ENCODE measurements around the gene RALGAPA2. TPM values are rescaled to one million over a fixed set of nuclear protein-coding genes. Genes with fewer than 3 reads are reported as not detected.

The RALGAPA2 gene
- total RNA-seq, 2 donors from 2014 or later = 27.8 to 28.5 TPM

- H3K36me3 ChIP-seq = no peaks in the 10 kb centered on the region
- H3K27ac ChIP-seq = no peak overlapping the region
- no peak for TF ChIP-seq CTCF (IDR thresholded peaks at IDR 0.05)
- no peaks in the 10 kb centered on the region for H3K4me1 ChIP-seq
- DNase-seq (ENCODE audit: low spot score) = peak; percentile 44
- no peaks in the 10 kb centered on the region for H3K9me3 ChIP-seq
- H3K4me3 ChIP-seq = no peak overlapping the region
- no peaks in the 10 kb centered on the region for H3K27me3 ChIP-seq
Measured at GRCh38 chr20:20754714-20755113, 42.3 kb upstream of the RALGAPA2 start.

- no peak overlapping the region for H3K4me3 ChIP-seq
- H3K27me3 ChIP-seq = no peaks in the 10 kb centered on the region
- no peaks in the 10 kb centered on the region for H3K36me3 ChIP-seq
- H3K9me3 ChIP-seq = no peaks in the 10 kb centered on the region
- no peaks in the 10 kb centered on the region for H3K4me1 ChIP-seq
- DNase-seq (ENCODE audit: low spot score) = no peak
- H3K27ac ChIP-seq = peak overlapping the region; percentile 34 to 46
- TF ChIP-seq CTCF (IDR thresholded peaks at IDR 0.05) = no peak
Measured at GRCh38 chr20:20752712-20753111, 40.3 kb upstream of the RALGAPA2 start.

GRCh38 chr20:20747298-20747697, 34.9 kb upstream of the RALGAPA2 start:
- no peaks in the 10 kb centered on the region for H3K27me3 ChIP-seq
- H3K9me3 ChIP-seq = no peaks in the 10 kb centered on the region
- no peak overlapping the region for H3K27ac ChIP-seq
- H3K4me1 ChIP-seq = peaks cover 0 to 26% of the 10 kb centered on the region in 2 donors
- no peak for DNase-seq (ENCODE audit: low spot score)
- H3K36me3 ChIP-seq = no peaks in the 10 kb centered on the region
- H3K4me3 ChIP-seq = no peak overlapping the region
- no peak for TF ChIP-seq CTCF (IDR thresholded peaks at IDR 0.05)

GRCh38 chr20:20744170-20744725, 31.8 kb upstream of the RALGAPA2 start:
- Histone ChIP-seq H3K4me1 (peaks cover 0 to 38% of the 10 kb centered on the region in 2 donors), H3K36me3 (no peaks in the 10 kb centered on the region), H3K4me3 (no peak overlapping the region), H3K27me3 (no peaks in the 10 kb centered on the region), H3K27ac (peak overlapping the region; percentile 83 to 85), H3K9me3 (no peaks in the 10 kb centered on the region)
- no peak for DNase-seq (ENCODE audit: low spot score)
- TF ChIP-seq CTCF (IDR thresholded peaks at IDR 0.05) = no peak

- Histone ChIP-seq H3K4me3 (peak overlapping the region in 1 of 2 donors; percentile 9), H3K27me3 (no peaks in the 10 kb centered on the region), H3K9me3 (no peaks in the 10 kb centered on the region), H3K27ac (peak overlapping the region; percentile 83 to 85), H3K36me3 (no peaks in the 10 kb centered on the region), H3K4me1 (peaks cover 0 to 38% of the 10 kb centered on the region in 2 donors)
- no peak for TF ChIP-seq CTCF (IDR thresholded peaks at IDR 0.05)
- DNase-seq (ENCODE audit: low spot score) = peak; percentile 89
Measured at GRCh38 chr20:20743511-20744169, 31.2 kb upstream of the RALGAPA2 start.

Data from right atrium auricular region (tissue), 2 donors.